Trophoblast cell (in vitro differentiated cells and primary cell): ENCODE measurements around the gene CDC6.
A peak's percentile ranks its signal among the peaks of the same experiment; 100 is the strongest.

Source experiments
- DNase-seq, 2 donors: peaks; one replicate each; pipeline ENCODE4 v3.0.0-alpha.2; 2016
- H2AFZ ChIP-seq: 2 replicates; pipeline ENCODE4 v1.6.1; 2013; ENCODE audit warnings: low read length, moderate library complexity, mild to moderate bottlenecking; ENCODE audit not compliant: insufficient read depth, poor library complexity
- H2AK5ac ChIP-seq: 2 replicates; pipeline ENCODE4 v1.6.1; 2013; ENCODE audit warnings: mild to moderate bottlenecking, low read length
- H2BK120ac ChIP-seq: 2 replicates; pipeline ENCODE4 v1.6.1; 2013; ENCODE audit warnings: low read length, mild to moderate bottlenecking, moderate library complexity; ENCODE audit not compliant: insufficient read depth, poor library complexity
- H2BK12ac ChIP-seq: 2 replicates; pipeline ENCODE4 v1.6.1; 2013; ENCODE audit warnings: mild to moderate bottlenecking, low read length, moderate library complexity
- H2BK5ac ChIP-seq: 2 replicates; pipeline ENCODE4 v1.6.1; 2013; ENCODE audit warnings: low read length, low read depth, moderate library complexity, mild to moderate bottlenecking; ENCODE audit not compliant: poor library complexity
- H3K14ac ChIP-seq: 2 replicates; pipeline ENCODE4 v1.6.1; 2013; ENCODE audit warnings: mild to moderate bottlenecking, low read length
- H3K18ac ChIP-seq: 2 replicates; pipeline ENCODE4 v1.6.1; 2013; ENCODE audit warnings: mild to moderate bottlenecking, low read length
- H3K23ac ChIP-seq: 2 replicates; pipeline ENCODE4 v1.6.1; 2013; ENCODE audit warnings: low read length
- H3K27ac ChIP-seq: 2 replicates; pipeline ENCODE4 v1.5.1; 2013; ENCODE audit warnings: low read depth, mild to moderate bottlenecking, inconsistent platforms, low read length, moderate library complexity
- H3K27me3 ChIP-seq: 2 replicates; pipeline ENCODE4 v1.6.1; 2013; ENCODE audit warnings: inconsistent platforms, mild to moderate bottlenecking, low read length, moderate library complexity; ENCODE audit not compliant: insufficient read depth
- H3K36me3 ChIP-seq, 2 experiments: 1 replicate in 1 of 2; 2 replicates in 1 of 2; pipeline ENCODE4 v1.6.1; 2013; ENCODE audit warnings: low read length in 2 of 2, mild to moderate bottlenecking in 2 of 2, moderate library complexity in 1 of 2; ENCODE audit not compliant: insufficient read depth in 2 of 2, control insufficient read depth in 1 of 2
- H3K4ac ChIP-seq: 2 replicates; pipeline ENCODE4 v1.6.1; 2013; ENCODE audit warnings: low read depth, mild to moderate bottlenecking, low read length, moderate library complexity
- H3K4me1 ChIP-seq, 2 experiments: 1 replicate in 1 of 2; 2 replicates in 1 of 2; pipeline ENCODE4 v1.6.1; 2013; ENCODE audit warnings: low read length in 2 of 2, mild to moderate bottlenecking in 2 of 2, moderate library complexity in 1 of 2; ENCODE audit not compliant: insufficient read depth in 2 of 2, control insufficient read depth in 1 of 2
- H3K4me2 ChIP-seq: 2 replicates; pipeline ENCODE4 v1.6.1; 2013; ENCODE audit warnings: inconsistent platforms, mild to moderate bottlenecking, low read length, moderate library complexity
- H3K4me3 ChIP-seq: 2 replicates; pipeline ENCODE4 v1.5.1; 2013; ENCODE audit warnings: mild to moderate bottlenecking, low read depth, low read length, inconsistent platforms
- H3K79me1 ChIP-seq: one replicate; pipeline ENCODE4 v1.6.1; 2013; ENCODE audit warnings: low read length
- H3K79me2 ChIP-seq: 2 replicates; pipeline ENCODE4 v1.6.1; 2013; ENCODE audit warnings: low read length, mild to moderate bottlenecking; ENCODE audit not compliant: control insufficient read depth, insufficient read depth, poor library complexity
- H3K9ac ChIP-seq: 2 replicates; pipeline ENCODE4 v1.6.1; 2013; ENCODE audit warnings: mild to moderate bottlenecking, low read length
- H3K9me3 ChIP-seq: 2 replicates; pipeline ENCODE4 v1.6.1; 2013; ENCODE audit warnings: low read depth, mild to moderate bottlenecking, control low read depth, inconsistent platforms, low read length; ENCODE audit not compliant: insufficient read depth
- H4K12ac ChIP-seq: 2 replicates; pipeline ENCODE4 v1.6.1; 2013; ENCODE audit warnings: low read depth, mild to moderate bottlenecking, low read length, moderate library complexity
- H4K8ac ChIP-seq: 2 replicates; pipeline ENCODE4 v1.6.1; 2013; ENCODE audit warnings: low read depth, mild to moderate bottlenecking, low read length, moderate library complexity
- H4K91ac ChIP-seq: one replicate; pipeline ENCODE4 v1.6.1; 2013; ENCODE audit warnings: low read depth, mild to moderate bottlenecking, low read length, moderate library complexity
- WGBS: extraction: QIAGEN DNeasy Blood & Tissue Kit; methylation state at CpG from one replicate; pipeline ENCODE4 v1.1.7; 2013; ENCODE audit warnings: missing lambda C conversion rate; ENCODE audit not compliant: insufficient read length, insufficient coverage; ENCODE audit errors: extremely low coverage; 5-methylcytosine and 5-hydroxymethylcytosine counted together

CDC6 gene

DNA sequence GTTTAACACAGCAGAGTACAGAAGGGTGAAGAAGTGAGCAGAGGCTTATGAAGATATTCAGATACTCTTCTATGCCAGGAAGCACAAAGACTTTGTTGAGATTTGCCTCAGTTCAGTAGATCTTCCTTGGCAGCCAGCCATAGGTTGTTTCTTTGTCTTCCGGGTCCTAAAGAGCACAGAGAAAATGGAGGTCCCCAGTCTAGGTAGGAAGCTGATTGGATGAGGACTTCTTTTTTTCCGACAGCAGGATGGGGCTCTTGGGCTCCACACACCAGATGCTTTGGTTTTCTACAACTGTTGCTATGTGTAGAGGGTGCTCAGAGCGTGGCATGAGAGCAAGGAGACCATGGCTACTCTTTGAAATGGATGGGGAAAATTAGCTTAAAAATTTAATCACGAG lies 8.3 kb upstream of the CDC6 start:
- H3K79me2 ChIP-seq = no peaks in the 10 kb centered on the region
- H3K9ac ChIP-seq = no peak overlapping the region
- H3K9me3 ChIP-seq = no peaks in the 10 kb centered on the region
- no peak overlapping the region for H3K4me2 ChIP-seq
- H2AK5ac ChIP-seq = no peak overlapping the region
- WGBS = no CpG with 5 or more reads among the region's 4 CpGs
- H3K14ac ChIP-seq = no peak overlapping the region
- peaks cover 4 to 14% of the 10 kb centered on the region in 2 experiments for H3K4me1 ChIP-seq
- no peak overlapping the region for H3K27ac ChIP-seq
- peaks cover 40 to 47% of the 10 kb centered on the region in 2 experiments for H3K36me3 ChIP-seq
- H2BK5ac ChIP-seq = no peak overlapping the region
- no peak overlapping the region for H3K4ac ChIP-seq
- H2AFZ ChIP-seq = no peak overlapping the region
- H4K91ac ChIP-seq = no peak overlapping the region
- DNase-seq = no peak
- no peaks in the 10 kb centered on the region for H3K27me3 ChIP-seq
- no peak overlapping the region for H2BK120ac ChIP-seq
- no peak overlapping the region for H4K8ac ChIP-seq
- H3K4me3 ChIP-seq = no peak overlapping the region
- no peak overlapping the region for H4K12ac ChIP-seq
- H3K79me1 ChIP-seq = peaks cover 5% of the 10 kb centered on the region
- H3K23ac ChIP-seq = no peak overlapping the region
- no peak overlapping the region for H3K18ac ChIP-seq
- H2BK12ac ChIP-seq = no peak overlapping the region

- Histone ChIP-seq H4K12ac (no peak overlapping the region), H3K4me1 (peaks cover 9 to 22% of the 10 kb centered on the region in 2 experiments), H3K79me2 (no peaks in the 10 kb centered on the region), H2BK5ac (no peak overlapping the region), H2BK120ac (peak overlapping the region; percentile 68), H3K9ac (no peak overlapping the region), H3K27me3 (no peaks in the 10 kb centered on the region), H4K91ac (no peak overlapping the region), H2BK12ac (no peak overlapping the region), H3K36me3 (peaks cover 28 to 37% of the 10 kb centered on the region in 2 experiments), H3K4me3 (no peak overlapping the region), H3K9me3 (no peaks in the 10 kb centered on the region), H3K4ac (no peak overlapping the region), H4K8ac (no peak overlapping the region), H3K79me1 (peaks cover 5% of the 10 kb centered on the region), H3K4me2 (no peak overlapping the region), H2AFZ (no peak overlapping the region), H3K23ac (no peak overlapping the region), H3K18ac (no peak overlapping the region), H3K27ac (no peak overlapping the region), H2AK5ac (no peak overlapping the region), H3K14ac (no peak overlapping the region)
- DNase-seq = peak in 1 of 2 donors; percentile 33
- WGBS = no CpG with 5 or more reads among the region's 2 CpGs
Measured at GRCh38 chr17:40281663-40282062, 6.0 kb upstream of the CDC6 start.

DNA sequence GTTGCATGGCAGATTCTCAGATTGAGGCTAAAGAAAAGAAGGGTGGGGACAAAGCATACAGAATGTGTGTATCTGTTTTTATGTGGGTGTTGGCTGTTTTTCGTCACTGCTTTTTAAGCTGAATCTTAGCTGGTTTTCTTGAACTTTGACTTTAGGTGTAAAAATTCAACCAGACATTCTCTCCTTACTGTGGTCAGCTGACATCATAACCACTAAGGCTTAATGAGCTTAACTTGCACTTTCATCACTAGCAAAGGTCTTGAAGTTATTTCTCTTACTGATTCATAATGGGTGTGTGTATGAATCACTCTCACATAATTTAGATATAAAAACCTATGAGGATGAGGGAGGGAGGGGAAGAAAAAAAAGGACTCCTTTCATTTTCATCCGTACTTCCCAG lies 4.0 kb upstream of the CDC6 start:
- H3K4me1 ChIP-seq = peaks cover 11 to 22% of the 10 kb centered on the region in 2 experiments
- H3K14ac ChIP-seq = no peak overlapping the region
- peak overlapping the region; percentile 39 for H2BK5ac ChIP-seq
- H2AK5ac ChIP-seq = no peak overlapping the region
- H3K4me3 ChIP-seq = no peak overlapping the region
- peak in 1 of 2 donors; percentile 55 for DNase-seq
- no peak overlapping the region for H3K4ac ChIP-seq
- H3K27me3 ChIP-seq = no peaks in the 10 kb centered on the region
- peaks cover 3% of the 10 kb centered on the region for H3K79me2 ChIP-seq
- H3K18ac ChIP-seq = no peak overlapping the region
- H4K91ac ChIP-seq = peak overlapping the region; percentile 41
- no CpG with 5 or more reads among the region's 2 CpGs for WGBS
- H3K9ac ChIP-seq = no peak overlapping the region
- no peak overlapping the region for H4K8ac ChIP-seq
- no peak overlapping the region for H3K23ac ChIP-seq
- H3K9me3 ChIP-seq = no peaks in the 10 kb centered on the region
- H3K79me1 ChIP-seq = peaks cover 7% of the 10 kb centered on the region
- peaks cover 13 to 22% of the 10 kb centered on the region in 2 experiments for H3K36me3 ChIP-seq
- peak overlapping the region; percentile 89 for H3K27ac ChIP-seq
- H4K12ac ChIP-seq = no peak overlapping the region
- H3K4me2 ChIP-seq = no peak overlapping the region
- no peak overlapping the region for H2BK12ac ChIP-seq
- H2BK120ac ChIP-seq = peak overlapping the region; percentile 55
- no peak overlapping the region for H2AFZ ChIP-seq

DNA sequence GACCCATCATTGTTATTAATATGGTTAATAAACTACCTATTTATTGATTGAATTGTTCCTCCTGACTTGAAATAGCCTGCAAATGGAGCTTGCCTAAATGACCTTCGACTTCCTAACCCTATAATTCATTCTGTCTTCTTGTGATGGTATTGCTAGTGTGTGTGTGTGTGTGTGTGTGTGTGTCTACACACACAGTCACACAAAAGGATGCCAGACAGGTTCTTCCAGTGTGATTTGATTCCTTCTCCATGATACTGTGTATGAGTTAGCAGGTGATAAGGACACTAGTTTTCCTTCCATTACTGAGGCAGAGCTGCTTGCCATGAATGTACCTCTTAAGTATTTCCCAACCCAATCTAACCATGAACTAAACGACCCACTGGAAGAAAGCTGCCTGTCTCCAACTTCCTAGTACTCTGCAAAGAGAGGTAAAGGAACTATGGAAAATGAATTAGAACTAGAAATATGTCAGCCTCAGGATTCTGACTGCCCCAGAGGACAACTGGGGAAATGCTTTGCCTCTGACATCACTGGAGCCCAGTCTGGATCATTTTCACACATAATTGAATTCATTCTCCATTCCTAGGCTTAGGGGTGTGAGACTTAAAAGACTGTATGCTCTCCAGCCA lies 3.5 kb upstream of the CDC6 start:
- WGBS = no CpG with 5 or more reads among the region's 2 CpGs
- no peak overlapping the region for H4K12ac ChIP-seq

More for the DNA sequence above, 3.5 kb upstream of the CDC6 start:
- Histone ChIP-seq H2BK5ac (peak overlapping the region; percentile 55), H3K4me2 (peak overlapping the region; percentile 45), H4K8ac (no peak overlapping the region), H4K91ac (no peak overlapping the region), H3K4me1 (peaks cover 13 to 22% of the 10 kb centered on the region in 2 experiments), H2BK120ac (no peak overlapping the region), H3K18ac (no peak overlapping the region), H3K9ac (no peak overlapping the region), H3K27me3 (no peaks in the 10 kb centered on the region), H2AK5ac (no peak overlapping the region), H3K36me3 (peaks cover 8 to 16% of the 10 kb centered on the region in 2 experiments), H2BK12ac (no peak overlapping the region), H3K27ac (peak overlapping the region; percentile 89), H3K23ac (no peak overlapping the region), H3K79me2 (peaks cover 3% of the 10 kb centered on the region), H3K79me1 (peaks cover 7% of the 10 kb centered on the region), H3K14ac (no peak overlapping the region), H3K4ac (no peak overlapping the region), H3K9me3 (no peaks in the 10 kb centered on the region), H2AFZ (no peak overlapping the region), H3K4me3 (no peak overlapping the region)
- DNase-seq = peak; percentile 88 to 97
